ENCODE measurements around the gene AQP12B.

The AQP12B gene

DNA sequence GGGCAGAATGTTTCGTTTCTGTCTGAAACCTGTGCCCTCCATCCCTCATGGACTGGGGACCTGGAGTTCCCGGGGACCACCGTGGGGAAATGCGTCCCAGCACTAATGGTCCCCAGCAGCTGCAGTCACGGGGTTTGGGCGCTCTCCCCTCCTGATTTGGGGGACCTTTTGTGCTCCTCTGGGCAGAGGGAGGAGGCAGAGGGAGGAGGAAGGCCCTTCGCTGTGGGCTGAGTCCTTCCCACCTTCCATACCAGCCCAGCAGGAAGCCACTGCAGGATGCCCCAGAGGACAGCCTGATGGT is 54.2 kb downstream of the AQP12B start:
- TF ChIP-seq, protein P1, sequence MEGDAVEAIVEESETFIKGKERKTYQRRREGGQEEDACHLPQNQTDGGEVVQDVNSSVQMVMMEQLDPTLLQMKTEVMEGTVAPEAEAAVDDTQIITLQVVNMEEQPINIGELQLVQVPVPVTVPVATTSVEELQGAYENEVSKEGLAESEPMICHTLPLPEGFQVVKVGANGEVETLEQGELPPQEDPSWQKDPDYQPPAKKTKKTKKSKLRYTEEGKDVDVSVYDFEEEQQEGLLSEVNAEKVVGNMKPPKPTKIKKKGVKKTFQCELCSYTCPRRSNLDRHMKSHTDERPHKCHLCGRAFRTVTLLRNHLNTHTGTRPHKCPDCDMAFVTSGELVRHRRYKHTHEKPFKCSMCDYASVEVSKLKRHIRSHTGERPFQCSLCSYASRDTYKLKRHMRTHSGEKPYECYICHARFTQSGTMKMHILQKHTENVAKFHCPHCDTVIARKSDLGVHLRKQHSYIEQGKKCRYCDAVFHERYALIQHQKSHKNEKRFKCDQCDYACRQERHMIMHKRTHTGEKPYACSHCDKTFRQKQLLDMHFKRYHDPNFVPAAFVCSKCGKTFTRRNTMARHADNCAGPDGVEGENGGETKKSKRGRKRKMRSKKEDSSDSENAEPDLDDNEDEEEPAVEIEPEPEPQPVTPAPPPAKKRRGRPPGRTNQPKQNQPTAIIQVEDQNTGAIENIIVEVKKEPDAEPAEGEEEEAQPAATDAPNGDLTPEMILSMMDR (conservative IDR thresholded peaks at IDR 0.05) = no peak
- TF ChIP-seq ZFX (IDR thresholded peaks at IDR 0.05) = no peak
- H3K27ac ChIP-seq = no peak overlapping the region

DNA sequence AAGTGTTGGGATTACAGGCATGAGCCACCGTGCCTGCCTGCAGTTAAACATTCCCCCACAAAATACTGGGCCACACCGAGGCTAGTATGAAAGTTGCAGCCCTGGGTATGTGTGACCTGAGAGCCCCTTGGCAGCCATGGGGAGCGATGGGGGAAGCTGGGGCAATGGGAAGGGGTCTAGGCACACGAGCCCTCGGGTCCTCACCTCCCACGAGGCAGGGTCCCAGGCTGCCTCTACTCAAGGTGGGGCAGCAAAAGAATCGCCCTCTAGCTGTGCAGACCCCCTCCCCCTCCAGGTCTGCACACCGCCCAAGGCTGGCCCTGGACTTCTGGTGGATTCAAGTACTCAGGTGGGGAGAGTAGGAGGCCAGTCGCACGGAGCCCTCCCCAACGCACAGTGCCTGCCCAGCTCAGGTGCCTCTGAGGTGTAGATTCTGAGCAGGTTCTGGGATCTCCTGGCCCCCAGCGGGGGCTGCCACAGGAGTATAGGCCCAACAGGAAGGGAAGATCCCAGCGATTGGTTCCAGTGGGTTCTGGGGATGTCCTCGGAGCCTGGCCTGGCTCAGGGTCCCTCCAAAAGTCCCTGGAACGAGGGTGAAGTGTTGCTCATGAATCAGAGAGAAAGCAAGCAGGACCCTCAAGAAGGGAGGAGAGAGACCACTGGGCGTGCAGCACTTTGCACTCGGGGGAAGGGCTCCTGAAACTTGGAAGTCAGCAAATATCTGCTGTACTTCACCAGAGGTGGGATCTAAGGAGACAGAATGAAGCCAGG is 54.8 kb downstream of the AQP12B start:
- no peak overlapping the region for H3K27ac ChIP-seq

DNA sequence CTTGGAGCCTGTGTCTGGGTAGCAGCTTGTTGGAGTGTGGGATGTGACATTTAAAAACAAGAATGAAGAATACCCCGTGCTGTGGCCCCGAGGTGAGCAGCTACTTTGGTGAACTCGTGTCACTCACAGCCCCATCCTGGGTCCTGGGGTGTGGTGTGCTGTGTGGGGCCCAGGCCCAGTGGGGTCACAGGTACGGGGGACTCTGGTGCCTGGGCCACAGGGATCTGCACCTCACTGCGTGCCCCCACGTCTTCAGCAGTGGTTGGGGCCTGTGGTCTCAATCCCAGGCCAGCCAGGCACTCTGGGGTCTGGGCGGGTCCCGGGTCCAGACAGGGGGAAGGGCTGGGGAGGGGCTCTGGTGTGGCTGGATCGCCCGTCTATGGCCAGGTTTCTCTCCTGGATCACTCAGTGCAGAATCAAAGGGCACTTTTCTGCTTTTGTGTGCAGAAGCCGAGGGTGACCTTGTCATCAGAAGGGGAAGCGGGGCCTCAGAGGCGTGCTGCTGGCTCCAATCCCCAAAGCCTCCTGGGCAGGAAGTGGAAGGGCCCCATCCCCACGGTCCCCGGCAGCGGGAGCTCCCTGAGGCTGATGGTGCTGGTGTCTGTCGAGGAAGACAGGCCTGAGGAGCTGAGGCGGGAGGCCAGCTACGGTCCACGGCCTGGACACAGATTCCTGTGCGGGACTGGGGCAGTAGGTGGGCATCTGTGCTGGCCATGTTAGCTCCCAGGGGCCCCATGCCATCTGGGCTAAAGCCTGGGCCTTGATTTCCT is 56.0 kb downstream of the AQP12B start:
- no peak overlapping the region for H3K27ac ChIP-seq
- no peak for TF ChIP-seq ZFX (IDR thresholded peaks at IDR 0.05)

More for the DNA sequence above, 54.8 kb downstream of the AQP12B start:
- no peak for TF ChIP-seq ZFX (IDR thresholded peaks at IDR 0.05)
- TF ChIP-seq, protein P1 (conservative IDR thresholded peaks at IDR 0.05) = no peak
